Measurements from ENCODE around the gene SLC9A3.
A peak's percentile ranks its signal among the peaks of the same experiment; 100 is the strongest.

SLC9A3 gene

DNA sequence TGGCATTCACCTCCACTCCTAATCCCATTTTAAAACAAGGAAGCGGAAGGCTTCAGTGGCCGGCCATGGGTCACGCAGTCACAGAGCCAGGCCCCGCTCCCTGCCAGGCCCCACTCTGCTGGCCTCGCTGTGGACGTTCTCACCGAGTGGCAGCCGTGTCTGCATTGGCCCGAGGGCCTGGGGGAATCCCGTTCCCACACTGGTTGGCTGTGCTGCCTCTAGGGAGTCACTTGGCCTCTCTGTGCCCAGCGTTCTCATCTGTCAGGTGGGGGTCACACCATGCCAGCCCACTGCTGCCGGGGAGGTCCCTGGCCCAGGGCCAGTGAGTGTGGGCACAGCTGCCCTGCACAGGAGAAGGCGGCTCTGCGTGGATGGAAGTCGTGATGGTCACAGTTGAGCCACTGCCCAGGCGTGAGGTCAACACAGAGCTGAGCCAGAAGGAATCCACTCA, 13.4 kb upstream of the SLC9A3 start:
- Mint-ChIP-seq H3K27ac (no peak overlapping the region), H3K36me3 (no peaks in the 10 kb centered on the region), H3K27me3 (peaks cover 61% of the 10 kb centered on the region), H3K9me3 (no peaks in the 10 kb centered on the region), H3K4me1 (peaks cover 1% of the 10 kb centered on the region), H3K4me3 (no peak overlapping the region)
- CTCF ChIA-PET = no interaction called here
- no peak for DNase-seq

DNA sequence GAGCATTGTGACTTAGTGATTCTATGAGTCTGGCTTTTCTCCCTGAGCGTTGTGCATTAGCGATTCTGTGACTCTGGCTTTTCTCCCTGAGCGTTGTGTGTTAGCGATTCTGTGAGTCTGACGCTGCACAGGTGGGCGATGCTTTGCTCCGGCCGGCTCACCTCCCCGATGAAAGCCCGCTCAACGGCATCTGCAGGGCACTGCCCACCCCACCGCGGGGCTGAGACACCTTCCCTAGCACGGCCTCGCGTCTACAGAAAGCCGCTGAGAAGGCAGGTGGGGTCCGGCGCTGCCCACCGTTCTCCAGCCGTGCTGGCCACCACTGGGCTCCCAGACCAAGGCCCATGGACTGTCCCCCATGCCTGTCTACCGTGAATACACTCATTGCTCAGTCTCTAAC, 12.8 kb upstream of the SLC9A3 start:
- DNase-seq = no peak
- no peak overlapping the region for H3K27ac Mint-ChIP-seq
- CTCF ChIA-PET = no interaction called here
- no peaks in the 10 kb centered on the region for H3K9me3 Mint-ChIP-seq
- no peaks in the 10 kb centered on the region for H3K36me3 Mint-ChIP-seq
- H3K27me3 Mint-ChIP-seq = peaks cover 59% of the 10 kb centered on the region
- H3K4me3 Mint-ChIP-seq = no peak overlapping the region
- no peaks in the 10 kb centered on the region for H3K4me1 Mint-ChIP-seq

DNA sequence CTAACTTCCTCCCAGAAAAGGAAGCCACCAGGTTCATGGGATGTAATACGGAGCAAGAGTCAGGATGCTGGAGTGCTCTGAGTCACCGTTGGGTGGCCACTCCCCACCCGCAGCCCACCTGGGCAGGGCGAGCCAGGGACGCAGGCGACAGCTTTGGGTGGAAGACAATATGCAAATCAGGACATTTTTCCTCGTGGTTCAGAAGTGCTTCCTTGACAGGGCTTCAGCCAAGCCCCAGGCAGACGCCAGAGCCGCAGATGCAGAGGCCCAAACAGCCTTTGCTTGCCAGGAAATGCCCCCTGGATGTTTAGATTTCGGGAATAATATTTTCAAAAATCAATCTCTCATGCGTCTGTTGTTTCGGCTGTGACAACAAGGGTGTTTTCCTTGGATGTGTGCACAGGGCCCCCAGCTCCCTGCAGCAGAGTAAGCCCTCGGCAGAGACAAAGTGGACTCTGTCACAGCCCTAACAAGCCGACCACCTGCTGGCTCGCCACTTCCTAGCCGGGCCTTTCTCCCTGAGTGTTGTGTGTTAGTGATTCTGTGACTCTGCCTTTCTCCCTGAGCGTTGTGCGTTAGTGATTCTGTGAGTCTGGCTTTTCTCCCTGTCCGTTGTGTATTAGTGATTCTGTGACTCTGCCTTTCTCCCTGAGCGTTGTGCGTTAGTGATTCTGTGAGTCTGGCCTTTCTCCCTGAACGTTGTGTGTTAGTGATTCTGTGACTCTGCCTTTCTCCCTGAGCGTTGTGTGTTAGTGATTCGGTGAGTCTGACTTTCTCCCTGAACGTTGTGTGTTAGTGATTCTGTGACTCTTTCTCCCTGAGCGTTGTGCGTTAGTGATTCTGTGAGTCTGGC, 11.8 kb upstream of the SLC9A3 start:
- no peak overlapping the region for H3K27ac Mint-ChIP-seq
- H3K27me3 Mint-ChIP-seq = peaks cover 67% of the 10 kb centered on the region
- H3K4me3 Mint-ChIP-seq = no peak overlapping the region
- H3K36me3 Mint-ChIP-seq = no peaks in the 10 kb centered on the region
- CTCF ChIA-PET = no interaction called here
- no peaks in the 10 kb centered on the region for H3K4me1 Mint-ChIP-seq
- no peak for DNase-seq
- no peaks in the 10 kb centered on the region for H3K9me3 Mint-ChIP-seq

- Mint-ChIP-seq H3K27ac (no peak overlapping the region), H3K9me3 (no peaks in the 10 kb centered on the region), H3K27me3 (peaks cover 71% of the 10 kb centered on the region), H3K4me3 (no peak overlapping the region), H3K36me3 (no peaks in the 10 kb centered on the region), H3K4me1 (peaks cover 2% of the 10 kb centered on the region)
- CTCF ChIA-PET = no interaction called here
- DNase-seq = no peak
Measured at GRCh38 chr5:534743-535671, 10.8 kb upstream of the SLC9A3 start.

GRCh38 chr5:533955-534742, 9.9 kb upstream of the SLC9A3 start:
- Mint-ChIP-seq H3K4me3 (no peak overlapping the region), H3K4me1 (peaks cover 9% of the 10 kb centered on the region), H3K27me3 (peaks cover 74% of the 10 kb centered on the region), H3K36me3 (no peaks in the 10 kb centered on the region), H3K9me3 (no peaks in the 10 kb centered on the region), H3K27ac (no peak overlapping the region)
- CTCF ChIA-PET = no interaction called here
- DNase-seq = no peak

GRCh38 chr5:533243-533954, 9.2 kb upstream of the SLC9A3 start:
- peaks cover 76% of the 10 kb centered on the region for H3K27me3 Mint-ChIP-seq
- no peak overlapping the region for H3K27ac Mint-ChIP-seq
- no peaks in the 10 kb centered on the region for H3K36me3 Mint-ChIP-seq
- no peaks in the 10 kb centered on the region for H3K9me3 Mint-ChIP-seq
- peaks cover 14% of the 10 kb centered on the region for H3K4me1 Mint-ChIP-seq
- CTCF ChIA-PET = no interaction called here
- no peak overlapping the region for H3K4me3 Mint-ChIP-seq
- no peak for DNase-seq

DNA sequence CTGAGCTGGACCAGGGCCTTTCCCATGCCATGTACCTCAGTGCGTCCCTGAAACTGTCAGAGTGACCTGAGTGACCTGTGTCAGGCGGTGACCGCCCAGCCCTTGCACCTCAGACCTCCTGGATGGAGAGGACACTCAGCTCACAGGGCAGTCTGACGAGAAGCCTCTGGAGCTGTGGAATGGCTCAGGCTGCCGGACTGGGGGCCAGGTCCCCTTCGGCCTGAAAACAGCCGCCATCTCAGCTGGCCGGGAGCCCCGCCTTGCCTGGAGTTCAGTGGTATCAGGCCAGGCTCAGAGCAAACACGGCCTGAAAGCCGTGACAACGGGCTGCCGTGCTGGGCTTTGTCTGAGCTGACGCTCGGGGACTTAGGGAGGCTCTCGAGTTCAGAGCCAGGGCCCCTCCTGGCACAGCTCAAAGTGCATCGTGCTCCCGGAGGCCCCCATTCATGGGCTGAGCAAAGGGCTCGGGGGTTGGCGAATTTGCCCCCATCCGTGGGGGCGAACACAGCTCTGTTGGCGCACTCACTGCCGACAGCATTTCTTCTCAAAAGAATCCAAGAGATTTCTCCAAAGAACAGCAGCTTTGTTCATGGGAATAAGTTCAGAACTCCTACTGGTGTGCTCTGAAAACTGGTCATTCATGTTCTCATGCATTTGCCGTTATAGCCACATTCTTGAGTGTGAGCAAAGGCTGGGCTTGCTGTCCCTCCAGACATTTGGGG, 8.4 kb upstream of the SLC9A3 start:
- Mint-ChIP-seq H3K4me1 (peaks cover 16% of the 10 kb centered on the region), H3K9me3 (no peaks in the 10 kb centered on the region), H3K36me3 (no peaks in the 10 kb centered on the region), H3K27ac (no peak overlapping the region), H3K27me3 (peaks cover 79% of the 10 kb centered on the region), H3K4me3 (no peak overlapping the region)
- CTCF ChIA-PET = interaction anchor here (1.3 kb wide), 1 partner anchor 11 kb away, joined by 4 read pairs; no protein-coding TSS in a partner anchor
- DNase-seq = no peak

DNA sequence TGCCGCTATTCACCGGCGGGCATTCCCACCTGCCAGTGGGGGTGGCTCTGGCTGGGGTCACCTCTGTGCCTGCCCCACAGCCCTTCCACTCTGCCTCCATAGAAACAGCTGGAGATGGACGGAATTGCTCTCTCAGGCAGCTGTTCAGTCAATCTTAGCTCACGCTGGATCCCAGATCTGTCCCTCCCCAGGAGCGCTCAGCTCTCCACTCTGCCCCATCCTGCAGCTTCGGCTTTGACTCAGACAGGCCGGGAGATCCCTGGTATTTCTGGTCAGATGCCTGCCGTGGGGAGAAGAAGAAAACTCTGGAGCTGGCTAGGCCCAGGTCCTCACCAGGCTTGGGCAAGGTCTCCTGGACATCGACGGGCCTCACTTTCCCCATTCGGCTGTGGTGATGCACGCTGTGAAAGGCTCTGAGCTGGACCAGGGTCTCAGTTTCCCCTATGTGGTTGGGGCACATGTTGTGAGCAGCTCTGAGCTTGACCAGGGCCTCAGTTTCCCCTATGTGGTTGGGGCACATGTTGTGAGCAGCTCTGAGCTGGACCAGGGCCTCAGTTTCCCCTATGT, 7.6 kb upstream of the SLC9A3 start:
- DNase-seq = no peak
- H3K4me1 Mint-ChIP-seq = peaks cover 25% of the 10 kb centered on the region
- H3K27me3 Mint-ChIP-seq = peaks cover 82% of the 10 kb centered on the region
- CTCF ChIA-PET = interaction anchor here (1.3 kb wide), 1 partner anchor 12 kb away, joined by 4 read pairs; no protein-coding TSS in a partner anchor
- H3K36me3 Mint-ChIP-seq = no peaks in the 10 kb centered on the region
- H3K9me3 Mint-ChIP-seq = no peaks in the 10 kb centered on the region
- no peak overlapping the region for H3K4me3 Mint-ChIP-seq
- no peak overlapping the region for H3K27ac Mint-ChIP-seq

- Mint-ChIP-seq H3K4me3 (no peak overlapping the region), H3K36me3 (no peaks in the 10 kb centered on the region), H3K4me1 (peaks cover 31% of the 10 kb centered on the region), H3K27me3 (peaks cover 84% of the 10 kb centered on the region), H3K27ac (no peak overlapping the region), H3K9me3 (no peaks in the 10 kb centered on the region)
- no peak for DNase-seq
- CTCF ChIA-PET = interaction anchor here (1.3 kb wide), 1 partner anchor 13 kb away, joined by 4 read pairs; no protein-coding TSS in a partner anchor
Measured at GRCh38 chr5:531101-531748, 7.0 kb upstream of the SLC9A3 start.

DNA sequence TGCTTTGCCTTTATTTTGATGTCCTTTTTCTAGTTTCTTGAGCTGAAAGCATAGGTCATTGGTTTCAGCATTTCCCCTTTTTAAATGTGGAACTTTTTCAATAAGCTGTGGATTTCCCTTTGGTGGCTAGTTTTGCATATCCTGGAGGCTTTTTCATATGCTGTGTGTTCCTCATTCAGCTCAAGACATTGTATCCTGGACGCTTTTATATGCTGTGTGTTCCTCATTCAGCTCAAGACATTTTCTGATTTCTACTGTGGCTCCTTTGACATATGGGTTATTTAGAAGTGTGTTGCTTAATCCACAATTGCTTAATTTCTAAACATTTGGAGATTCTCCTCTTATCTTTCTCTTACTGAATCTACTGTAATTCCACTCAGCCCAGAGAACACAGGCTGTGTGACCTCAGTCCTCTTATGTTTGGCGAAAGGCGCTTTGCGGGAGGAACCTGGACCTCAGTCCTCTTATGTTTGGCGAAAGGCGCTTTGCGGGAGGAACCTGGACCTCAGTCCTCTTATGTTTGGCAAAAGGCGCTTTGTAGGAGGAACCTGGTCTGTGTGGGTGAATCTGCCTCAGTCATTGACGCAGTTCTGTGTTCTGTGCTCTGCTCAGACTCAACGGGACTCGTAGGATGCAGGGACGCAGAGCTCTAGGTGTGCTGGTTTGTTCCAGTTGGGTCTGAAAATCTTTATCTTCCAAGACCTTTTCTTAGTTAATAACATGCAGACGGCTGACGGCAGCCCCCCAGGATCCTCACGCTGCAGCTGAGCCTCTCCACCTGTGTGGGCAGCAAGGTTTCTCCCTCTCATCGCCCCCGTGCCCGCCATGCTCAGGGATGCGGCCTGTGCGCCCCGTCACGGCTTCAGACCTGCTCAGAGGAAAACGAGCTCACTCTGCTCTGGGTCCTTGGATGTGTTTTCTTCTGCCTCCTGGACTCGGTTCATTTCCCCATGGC, 6.0 kb upstream of the SLC9A3 start:
- no peak for DNase-seq
- CTCF ChIA-PET = interaction anchor here (0.9 kb wide), 1 partner anchor 84 kb away, joined by 5 read pairs; no protein-coding TSS in a partner anchor
- Mint-ChIP-seq H3K4me3 (no peak overlapping the region), H3K27ac (no peak overlapping the region), H3K36me3 (no peaks in the 10 kb centered on the region), H3K4me1 (peaks cover 40% of the 10 kb centered on the region), H3K9me3 (no peaks in the 10 kb centered on the region), H3K27me3 (peaks cover 94% of the 10 kb centered on the region)

DNA sequence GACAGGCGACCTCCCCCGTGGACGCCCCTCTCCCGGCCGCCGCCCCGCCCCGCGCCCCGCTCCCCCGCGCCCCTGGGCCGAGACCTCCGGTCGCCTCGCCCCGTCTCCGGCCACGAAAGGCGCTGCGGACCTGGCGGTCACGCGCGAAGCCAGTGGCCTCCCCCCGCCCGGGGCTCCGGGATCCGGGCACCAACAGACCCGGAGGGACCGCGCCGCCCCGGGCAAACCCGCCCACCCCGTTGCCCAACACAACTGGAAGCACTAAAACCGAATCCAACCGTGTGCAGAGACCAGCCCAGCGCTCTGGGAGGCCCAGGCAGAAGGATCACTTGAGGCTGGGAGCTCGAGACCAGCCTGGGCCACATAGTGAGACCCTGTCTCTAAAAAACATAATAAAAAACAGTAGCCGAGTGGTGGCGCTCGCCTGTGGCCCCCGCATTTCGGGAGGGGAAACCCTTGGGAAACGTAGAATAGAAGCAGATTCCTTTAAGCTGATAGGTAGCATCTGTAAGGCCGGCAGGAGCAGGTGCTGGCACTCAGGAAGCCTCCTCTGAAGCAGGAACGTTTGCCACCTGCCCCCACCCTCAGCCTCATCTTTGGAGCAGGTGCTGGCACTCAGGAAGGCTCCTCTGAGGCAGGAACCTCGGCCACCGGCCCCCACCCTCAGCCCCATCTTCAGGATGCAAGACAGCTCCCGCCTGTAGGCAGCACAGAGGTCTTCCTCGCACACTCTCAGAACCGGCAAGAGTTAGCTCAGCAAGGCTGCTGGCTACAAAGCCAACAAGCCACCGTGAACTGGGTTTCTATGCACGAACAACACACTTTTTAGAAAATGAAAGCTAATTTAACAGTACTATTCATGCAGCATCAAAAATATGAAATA, 4.6 kb upstream of the SLC9A3 start:
- Mint-ChIP-seq H3K4me1 (peaks cover 45% of the 10 kb centered on the region), H3K36me3 (peaks cover 4% of the 10 kb centered on the region), H3K27me3 (peaks cover 94% of the 10 kb centered on the region), H3K4me3 (peak overlapping the region; percentile 24), H3K9me3 (no peaks in the 10 kb centered on the region), H3K27ac (no peak overlapping the region)
- DNase-seq = peak; percentile 39
- CTCF ChIA-PET = interaction anchor here (0.6 to 1.4 kb wide), 2 partner anchors 82 to 212 kb away, joined by 3 read pairs; no protein-coding TSS in a partner anchor
